H1 (cell line): ENCODE results near the gene UMOD. TPM values are rescaled to one million over a fixed set of nuclear protein-coding genes. Genes with fewer than 3 reads are reported as not detected.

Experiments used
- CTCF ChIA-PET: fragments of 300-600 bp; sonication (Branson Sonifier 250); formaldehyde crosslinking; loops from one replicate; lab custom pipeline; 2021; ENCODE audit not compliant: partially characterized antibody; lab: Charles Lee
- POLR2A ChIA-PET: fragments of 300-600 bp; sonication (Branson Sonifier 250); formaldehyde crosslinking; loops from one replicate; lab custom pipeline; 2021; ENCODE audit warnings: inconsistent platforms; ENCODE audit not compliant: partially characterized antibody; lab: Charles Lee
- DNase-seq, 2 experiments: peaks; one replicate each; pipeline versions ENCODE4 v3.0.0 to v3.0.0-alpha.2; 2010 to 2022; ENCODE audit warnings: low spot score in 2 of 2, low read depth in 1 of 2, mixed read lengths in 1 of 2
- FAIRE-seq: peaks from 2 replicates; lab custom pipeline; 2011; peaks lifted over from hg19 to GRCh38; lab: Jason Lieb, UNC
- H2AFZ ChIP-seq: 2 replicates; pipeline ENCODE4 v1.8.1; 2012; ENCODE audit warnings: low read length, inconsistent platforms
- H2AK5ac ChIP-seq: 2 replicates; pipeline ENCODE4 v1.6.1; 2013; ENCODE audit warnings: low read depth, low read length
- H2BK120ac ChIP-seq: replicated peaks from 2 replicates; pipeline ENCODE3; 2013; ENCODE audit warnings: low read depth, low read length, inconsistent platforms
- H2BK12ac ChIP-seq: 2 replicates; pipeline ENCODE4 v1.6.1; 2013; ENCODE audit warnings: low read depth, low read length
- H2BK15ac ChIP-seq: 2 replicates; pipeline ENCODE4 v1.6.1; 2013; ENCODE audit warnings: low read length
- H2BK20ac ChIP-seq: 2 replicates; pipeline ENCODE4 v1.6.1; 2013; ENCODE audit warnings: low read length
- H2BK5ac ChIP-seq: 2 replicates; pipeline ENCODE4 v1.6.1; 2013; ENCODE audit warnings: low read depth, low read length
- H3K14ac ChIP-seq: 2 replicates; pipeline ENCODE4 v1.6.1; 2013; ENCODE audit warnings: inconsistent platforms; ENCODE audit not compliant: insufficient read length
- H3K18ac ChIP-seq: 2 replicates; pipeline ENCODE4 v1.6.1; 2013; ENCODE audit warnings: low read length; ENCODE audit errors: extremely low read depth
- H3K23ac ChIP-seq: 2 replicates; pipeline ENCODE4 v1.6.1; 2013; ENCODE audit warnings: inconsistent platforms; ENCODE audit not compliant: insufficient read length
- H3K23me2 ChIP-seq: 2 replicates; pipeline ENCODE4 v1.6.1; 2013; ENCODE audit warnings: low read depth, low read length
- H3K27ac ChIP-seq: 2 replicates; pipeline ENCODE4 v1.6.1; 2011; ENCODE audit warnings: low read depth, low read length, inconsistent platforms
- H3K27me3 ChIP-seq, 4 experiments: replicated peaks in 1 of 4; 1 replicate in 1 of 4; 2 replicates in 3 of 4; pipeline versions ENCODE4 v1.6.1 to v1.8.1; 2011 to 2013; ENCODE audit warnings: low read length in 3 of 4, mild to moderate bottlenecking in 3 of 4, inconsistent platforms in 2 of 4, mixed read lengths in 2 of 4, moderate library complexity in 1 of 4; ENCODE audit not compliant: control insufficient read depth in 3 of 4, insufficient read depth in 3 of 4; ENCODE audit errors: extremely low read depth in 1 of 4
- H3K36me3 ChIP-seq, 4 experiments: 2 replicates each; pipeline versions ENCODE4 v1.6.1 to v1.8.1; 2011 to 2013; ENCODE audit warnings: mild to moderate bottlenecking in 4 of 4, low read length in 3 of 4, moderate library complexity in 2 of 4, control low read depth in 1 of 4, inconsistent platforms in 1 of 4; ENCODE audit not compliant: insufficient read depth in 4 of 4, control insufficient read depth in 2 of 4
- H3K4ac ChIP-seq: replicated peaks from 2 replicates; pipeline ENCODE3; 2013; ENCODE audit warnings: low read length, low read depth, mixed read lengths, inconsistent platforms; ENCODE audit not compliant: insufficient read length
- H3K4me1 ChIP-seq, 4 experiments: replicated peaks in 1 of 4; 1 replicate in 1 of 4; 2 replicates in 3 of 4; pipeline versions ENCODE4 v1.6.1 to v1.8.1; 2011 to 2013; ENCODE audit warnings: low read length in 3 of 4, inconsistent platforms in 2 of 4, mixed read lengths in 1 of 4; ENCODE audit not compliant: insufficient read depth in 4 of 4, control insufficient read depth in 3 of 4
- H3K4me2 ChIP-seq, 2 experiments: 2 replicates each; pipeline versions ENCODE4 v1.6.1 to v1.8.1; 2011 to 2013; ENCODE audit warnings: low read depth in 2 of 2, low read length in 2 of 2, control low read depth in 1 of 2, inconsistent platforms in 1 of 2, mild to moderate bottlenecking in 1 of 2; ENCODE audit not compliant: insufficient read depth in 1 of 2
- H3K4me3 ChIP-seq, 4 experiments: fragments of 200-600, 300-600 bp in 1 of 4; sonication (generic), shearing (Covaris generic), sonication (Bioruptor Twin) in 1 of 4; 2 replicates each; pipeline versions ENCODE4 v1.5.1 to v1.8.1; 2011 to 2016; ENCODE audit warnings: low read length in 4 of 4, low read depth in 3 of 4, control low read depth in 2 of 4, inconsistent platforms in 2 of 4, mild to moderate bottlenecking in 2 of 4, mixed read lengths in 1 of 4, moderate library complexity in 1 of 4; ENCODE audit not compliant: insufficient read depth in 2 of 4; ENCODE audit errors: extremely low read depth in 1 of 4
- H3K56ac ChIP-seq: replicated peaks from 2 replicates; pipeline ENCODE3; 2013; ENCODE audit warnings: low read depth, mild to moderate bottlenecking, mixed read lengths, low read length, inconsistent platforms; ENCODE audit not compliant: insufficient read length
- H3K79me1 ChIP-seq: 2 replicates; pipeline ENCODE4 v1.6.1; 2013; ENCODE audit warnings: low read depth, low read length, control low read depth
- H3K79me2 ChIP-seq, 2 experiments: 2 replicates each; pipeline versions ENCODE4 v1.6.1 to v1.8.1; 2012 to 2013; ENCODE audit warnings: low read length in 2 of 2, mild to moderate bottlenecking in 2 of 2, inconsistent platforms in 1 of 2; ENCODE audit not compliant: insufficient read depth in 2 of 2, control insufficient read depth in 1 of 2
- H3K9ac ChIP-seq, 4 experiments: replicated peaks in 1 of 4; 1 replicate in 1 of 4; 2 replicates in 3 of 4; pipeline versions ENCODE4 v1.6.1 to v1.8.1; 2011 to 2013; ENCODE audit warnings: low read depth in 3 of 4, low read length in 3 of 4, control low read depth in 2 of 4, mild to moderate bottlenecking in 2 of 4, moderate library complexity in 2 of 4, inconsistent platforms in 1 of 4; ENCODE audit errors: extremely low read depth in 1 of 4
- H3K9me3 ChIP-seq, 2 experiments: 2 replicates each; pipeline versions ENCODE4 v1.6.1 to v1.8.1; 2012 to 2013; ENCODE audit warnings: mild to moderate bottlenecking in 2 of 2, moderate library complexity in 2 of 2, control low read depth in 1 of 2, inconsistent platforms in 1 of 2, low read depth in 1 of 2, low read length in 1 of 2, mixed read lengths in 1 of 2; ENCODE audit not compliant: insufficient read depth in 2 of 2
- H4K20me1 ChIP-seq, 2 experiments: replicated peaks in 1 of 2; 2 replicates each; pipeline versions ENCODE3 to v1.8.1; 2011 to 2013; ENCODE audit warnings: inconsistent platforms in 2 of 2, low read length in 2 of 2, mild to moderate bottlenecking in 1 of 2; ENCODE audit not compliant: insufficient read depth in 2 of 2, control insufficient read depth in 1 of 2
- H4K5ac ChIP-seq: 2 replicates; pipeline ENCODE4 v1.6.1; 2013; ENCODE audit warnings: low read length, low read depth, mixed read lengths, inconsistent platforms; ENCODE audit not compliant: insufficient read length
- H4K8ac ChIP-seq: 2 replicates; pipeline ENCODE4 v1.8.0; 2013; ENCODE audit warnings: mild to moderate bottlenecking, moderate library complexity, low read length, inconsistent platforms; ENCODE audit not compliant: insufficient read depth; ENCODE audit errors: extremely low read depth
- H4K91ac ChIP-seq: replicated peaks from 2 replicates; pipeline ENCODE3; 2013; ENCODE audit warnings: low read length, mixed read lengths, inconsistent platforms; ENCODE audit not compliant: insufficient read length
- CBX8 ChIP-seq: fragments of 300-800, 300-1000 bp; sonication (generic); IDR thresholded peaks from 2 replicates; pipeline ENCODE4 v1.7.1; 2016; ENCODE audit warnings: low read depth, low read length, borderline replicate concordance
- FOSL1 ChIP-seq: IDR thresholded peaks from 2 replicates; pipeline ENCODE4 v1.6.1; 2011; ENCODE audit warnings: mild to moderate bottlenecking, low read depth, low read length, moderate library complexity; ENCODE audit not compliant: insufficient read depth
- MAFK ChIP-seq: IDR thresholded peaks from 2 replicates; pipeline ENCODE4 v1.6.1; 2012; ENCODE audit warnings: low read depth, mild to moderate bottlenecking, improper control_type of control experiment, low read length
- SAP30 ChIP-seq: fragments of 300-600 bp; sonication (generic); IDR thresholded peaks from 2 replicates; pipeline ENCODE4 v1.7.1; 2012; ENCODE audit warnings: low read length, moderate library complexity, mild to moderate bottlenecking, inconsistent platforms; ENCODE audit not compliant: insufficient read depth, insufficient replicate concordance
- SIRT6 ChIP-seq: IDR thresholded peaks from one replicate; pipeline ENCODE4 v1.7.1; 2012; ENCODE audit warnings: low read length, inconsistent platforms
- TAF1 ChIP-seq: IDR thresholded peaks from 2 replicates; pipeline ENCODE4 v1.6.1; 2011; ENCODE audit warnings: mild to moderate bottlenecking, low read depth, low read length
- TBP ChIP-seq: IDR thresholded peaks from 2 replicates; pipeline ENCODE4 v1.6.1; 2011; ENCODE audit warnings: low read depth, low read length, improper control_type of control experiment
- TEAD4 ChIP-seq: IDR thresholded peaks from 2 replicates; pipeline ENCODE4 v1.6.1; 2012; ENCODE audit warnings: low read depth, low read length, inconsistent platforms, mixed read lengths
- WGBS, 2 experiments: shearing (Covaris generic) in 1 of 2; methylation state at CpG; one replicate each; pipeline versions ENCODE4 v1.1.6 to v1.1.7; 2013 to 2015; ENCODE audit warnings: low lambda C conversion rate in 2 of 2, mixed read lengths in 2 of 2, inconsistent platforms in 1 of 2, low coverage in 1 of 2, missing lambda C conversion rate in 1 of 2; ENCODE audit not compliant: insufficient replicate concordance in 2 of 2, insufficient coverage in 1 of 2, insufficient read length in 1 of 2; ENCODE audit errors: extremely low coverage in 1 of 2, missing lambda C conversion rate in 1 of 2; 5-methylcytosine and 5-hydroxymethylcytosine counted together
- polyA plus RNA-seq, 7 experiments: library from polyadenylated mRNA; depleted of rRNA in 3 of 7; stranded (reverse) in 5 of 7; unstranded in 2 of 7; fragments of >200 nt in 5 of 7; fragments of 200-250 nt in 2 of 7; gene quantifications; 1 replicate in 5 of 7; 2 replicates in 1 of 7; 4 replicates in 1 of 7; pipeline versions ENCODE4 v1.2.1 to v1.2.3, GENCODE V29; 2011 to 2013; ENCODE audit warnings: missing spikeins in 2 of 7, mixed read lengths in 2 of 7
- total RNA-seq: library from RNA; stranded (reverse); fragmentation: NEBNext Ultra II Directional; extraction: Animal tissue kit (Norgen Biotek cat#: 25700); gene quantifications from 2 replicates; pipeline ENCODE4 v1.2.1, GENCODE V29; 2021

UMOD gene
- total and polyA plus RNA-seq, 2 of the 8 experiments (the other 6 are each of a cell fraction or from before 2014, with no cell fraction given): not detected

DNA sequence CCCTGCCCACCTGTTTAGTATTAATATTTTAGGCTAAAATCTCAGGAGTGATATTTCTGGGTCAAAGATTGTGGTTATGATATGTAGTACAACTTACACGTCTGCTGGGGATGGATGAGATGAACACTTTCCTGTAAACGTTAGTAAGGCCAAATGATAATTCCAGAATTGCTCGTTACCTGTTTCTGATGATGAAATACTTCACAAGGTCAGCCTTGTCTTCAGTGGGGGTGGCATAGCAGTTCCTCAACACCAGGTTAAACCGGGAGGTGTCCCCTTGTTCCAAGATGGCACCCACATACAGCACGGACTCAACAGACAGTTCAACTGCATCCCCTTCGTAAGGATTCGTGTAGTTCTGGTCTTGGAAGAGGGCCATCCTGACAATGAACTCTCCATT lies 34.5 kb downstream of the UMOD start:
- FAIRE-seq: no peak
- H3K23ac ChIP-seq: no peak overlapping the region
- H3K79me1 ChIP-seq: no peaks in the 10 kb centered on the region
- H2AK5ac ChIP-seq: no peak overlapping the region
- no peak overlapping the region for H3K14ac ChIP-seq
- H3K4ac ChIP-seq: no peak overlapping the region
- no peak overlapping the region for H3K56ac ChIP-seq
- ChIA-PET POLR2A (no interaction called here), CTCF (interaction anchor here (1.2 kb wide), 1 partner anchor 17 kb away, joined by 3 read pairs; no protein-coding TSS in a partner anchor)
- no peaks in the 10 kb centered on the region for H3K36me3 ChIP-seq
- H4K5ac ChIP-seq: no peak overlapping the region
- H4K91ac ChIP-seq: no peak overlapping the region
- H3K4me2 ChIP-seq: no peak overlapping the region
- H2AFZ ChIP-seq: no peak overlapping the region
- no peaks in the 10 kb centered on the region; a peak in 1 of 7 replicates for H3K27me3 ChIP-seq
- H3K18ac ChIP-seq: no peak overlapping the region
- no peaks in the 10 kb centered on the region for H3K4me1 ChIP-seq
- H2BK12ac ChIP-seq: no peak overlapping the region
- TF ChIP-seq FOSL1 (no peak), TBP (no peak), SIRT6 (no peak), SAP30 (no peak), TAF1 (no peak), TEAD4 (no peak), CBX8 (no peak), MAFK (no peak)
- H2BK15ac ChIP-seq: no peak overlapping the region
- no peak overlapping the region for H3K27ac ChIP-seq
- H4K8ac ChIP-seq: no peak overlapping the region
- no peaks in the 10 kb centered on the region for H3K9me3 ChIP-seq
- no peak overlapping the region for H3K4me3 ChIP-seq
- no peaks in the 10 kb centered on the region for H3K79me2 ChIP-seq
- no peak for DNase-seq
- H3K9ac ChIP-seq: no peak overlapping the region
- no peak overlapping the region for H2BK120ac ChIP-seq
- 89% methylated on average over 7 of the region's 7 CpGs; no CpG with 5 or more reads in 1 of the 2 experiments for WGBS, 2 experiments
- no peaks in the 10 kb centered on the region for H4K20me1 ChIP-seq
- H2BK5ac ChIP-seq: no peak overlapping the region
- no peak overlapping the region for H2BK20ac ChIP-seq
- no peaks in the 10 kb centered on the region for H3K23me2 ChIP-seq
